Gastrocnemius medialis (tissue), 4 donors: Measurements from ENCODE around the gene CCDC57.

Source experiments
- CTCF ChIP-seq, 5 experiments: fragments of 450-650 bp in 3 of 5; fragments of 200-600 bp in 2 of 5; sonication (generic) in 2 of 5; IDR thresholded peaks in 4 of 5; conservative IDR thresholded peaks in 1 of 5; 1 replicate in 4 of 5; 2 replicates in 1 of 5; pipeline ENCODE4 v1.5.1; 2016 to 2019; ENCODE audit warnings: antibody characterized with exemption in 5 of 5, mild to moderate bottlenecking in 3 of 5, moderate library complexity in 3 of 5
- POLR2A ChIP-seq, 2 donors: fragments of 450-650 bp; IDR thresholded peaks; one replicate each; pipeline ENCODE4 v1.6.1; 2017; ENCODE audit warnings: antibody characterized with exemption in 2 of 2, mild to moderate bottlenecking in 2 of 2, moderate library complexity in 2 of 2

DNA sequence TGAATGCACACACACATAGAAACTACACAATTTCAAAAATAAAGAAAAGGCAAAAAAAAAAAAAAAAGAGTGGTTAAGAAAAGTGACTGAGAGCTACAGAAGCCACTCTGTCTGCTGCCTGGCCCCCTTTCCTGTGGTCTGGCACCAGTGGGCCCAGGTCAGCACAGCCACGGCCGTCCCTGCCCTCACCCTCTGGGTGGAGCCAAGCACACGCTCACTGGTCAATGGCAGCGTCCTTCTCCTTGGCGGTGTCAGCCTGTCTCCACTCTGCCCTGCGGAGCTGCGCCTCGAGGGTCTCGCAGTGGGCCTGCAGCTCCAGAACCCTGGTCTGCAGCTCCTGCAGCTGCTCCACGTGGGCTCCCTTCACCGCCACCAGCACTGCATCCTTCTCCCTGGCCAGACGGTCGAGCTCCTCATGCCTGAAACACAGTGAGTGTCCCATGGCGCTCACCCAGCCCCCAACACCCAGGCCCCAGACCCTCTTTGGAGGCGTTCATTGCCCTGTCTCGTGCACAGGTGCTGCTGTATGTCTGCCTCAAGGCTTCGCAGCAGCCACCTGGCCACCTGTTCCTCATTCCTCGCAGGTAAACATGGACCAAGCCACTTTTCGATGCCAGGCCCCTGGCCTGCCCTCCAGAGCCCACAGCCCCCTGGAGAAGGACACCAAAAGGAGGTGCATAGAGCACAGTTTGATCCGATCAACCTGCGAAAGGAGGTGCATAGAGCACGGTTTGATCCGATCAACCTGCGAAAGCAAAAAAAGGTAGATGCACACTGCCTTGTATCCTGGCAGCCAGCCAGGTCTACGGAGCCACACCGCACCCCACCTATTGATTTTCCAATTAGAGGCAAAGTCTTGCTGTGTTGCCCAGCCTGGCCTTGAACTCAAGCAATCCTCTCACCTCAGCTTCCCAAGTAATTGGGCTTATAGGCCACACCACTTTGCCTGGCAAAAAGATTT, 24.4 kb downstream of the CCDC57 start:
- TF ChIP-seq CTCF (IDR thresholded peaks at IDR 0.05 in 4 of 5, conservative IDR thresholded peaks at IDR 0.05 in 1 of 5) (no peak), POLR2A (IDR thresholded peaks at IDR 0.05) (no peak)
